Measurements from ENCODE around the gene PLCL1.

DNA sequence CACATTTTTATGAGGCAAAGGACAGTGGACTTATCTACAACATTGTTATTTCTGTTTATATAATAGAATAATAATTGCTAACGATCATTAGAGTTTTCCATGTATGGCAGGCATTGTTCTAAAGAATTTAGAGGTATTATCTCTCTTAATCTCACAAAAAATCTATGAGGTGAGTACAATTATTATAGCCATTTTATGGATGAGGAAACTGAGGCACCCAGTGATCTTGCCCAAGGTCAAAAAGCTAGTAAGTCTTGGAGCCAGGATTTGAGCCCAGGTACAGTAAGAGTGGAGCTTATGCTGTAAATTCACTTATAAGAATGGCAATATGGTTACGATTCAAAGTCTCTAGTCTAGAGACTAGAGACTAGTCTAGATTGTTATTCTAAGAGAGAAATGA is 331.7 kb downstream of the PLCL1 start:
- TF ChIP-seq, protein P1, sequence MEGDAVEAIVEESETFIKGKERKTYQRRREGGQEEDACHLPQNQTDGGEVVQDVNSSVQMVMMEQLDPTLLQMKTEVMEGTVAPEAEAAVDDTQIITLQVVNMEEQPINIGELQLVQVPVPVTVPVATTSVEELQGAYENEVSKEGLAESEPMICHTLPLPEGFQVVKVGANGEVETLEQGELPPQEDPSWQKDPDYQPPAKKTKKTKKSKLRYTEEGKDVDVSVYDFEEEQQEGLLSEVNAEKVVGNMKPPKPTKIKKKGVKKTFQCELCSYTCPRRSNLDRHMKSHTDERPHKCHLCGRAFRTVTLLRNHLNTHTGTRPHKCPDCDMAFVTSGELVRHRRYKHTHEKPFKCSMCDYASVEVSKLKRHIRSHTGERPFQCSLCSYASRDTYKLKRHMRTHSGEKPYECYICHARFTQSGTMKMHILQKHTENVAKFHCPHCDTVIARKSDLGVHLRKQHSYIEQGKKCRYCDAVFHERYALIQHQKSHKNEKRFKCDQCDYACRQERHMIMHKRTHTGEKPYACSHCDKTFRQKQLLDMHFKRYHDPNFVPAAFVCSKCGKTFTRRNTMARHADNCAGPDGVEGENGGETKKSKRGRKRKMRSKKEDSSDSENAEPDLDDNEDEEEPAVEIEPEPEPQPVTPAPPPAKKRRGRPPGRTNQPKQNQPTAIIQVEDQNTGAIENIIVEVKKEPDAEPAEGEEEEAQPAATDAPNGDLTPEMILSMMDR (IDR thresholded peaks at IDR 0.05): no peak
- no peak for TF ChIP-seq POLR2A (IDR thresholded peaks at IDR 0.05)

All from esophagus squamous epithelium (tissue), 4 donors.